UCSD-AML1 (cell line): ENCODE measurements around the gene P2RX2.
A peak's percentile ranks its signal among the peaks of the same experiment; 100 is the strongest.
"Not testable (repeated sequence)": the region's sequence is repeated elsewhere in the genome, so short reads cannot be mapped to it uniquely, and the experiment has no call there.

Experiments used
- DNase-seq: peaks from one replicate; lab custom pipeline; 2025; ENCODE audit not compliant: unreplicated experiment; lab: John Stamatoyannopoulos, UW

Gene P2RX2

DNA sequence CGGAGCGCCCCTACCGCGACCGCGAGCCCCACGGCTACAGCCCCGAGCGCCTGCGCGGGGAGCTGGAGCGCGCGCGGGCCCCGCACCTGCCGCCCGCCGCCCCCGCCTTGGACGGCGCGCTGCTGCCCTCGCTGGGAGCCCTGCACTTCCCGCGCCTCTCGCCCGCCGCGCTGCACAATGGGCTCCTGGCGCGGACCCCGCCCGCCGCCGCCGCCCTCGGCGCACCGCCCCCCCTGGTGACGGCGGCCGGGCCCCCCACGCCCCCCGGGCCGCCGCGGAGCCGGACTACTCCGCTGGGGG lies 35.2 kb upstream of the P2RX2 start:
- no peak for DNase-seq

DNA sequence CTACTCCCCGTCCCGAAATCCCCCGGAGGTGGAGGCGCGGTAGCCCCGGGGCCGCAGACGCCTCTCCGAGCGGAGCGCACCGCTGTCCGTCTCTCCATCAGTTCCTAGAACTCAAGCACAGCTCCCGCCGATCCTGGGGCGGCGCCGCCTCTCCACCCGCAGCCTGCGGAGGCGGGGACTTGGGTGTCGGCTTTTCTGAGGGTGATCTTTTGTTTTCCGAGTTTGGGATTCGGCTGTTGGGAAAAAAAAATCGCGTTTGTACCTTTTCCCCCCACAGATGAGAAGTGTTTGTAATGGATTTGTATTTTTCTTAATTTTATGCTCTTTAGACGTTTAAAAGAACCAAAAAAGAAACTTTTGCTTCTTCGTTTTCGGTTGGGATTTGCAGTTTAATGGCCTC lies 34.8 kb upstream of the P2RX2 start:
- DNase-seq = no peak

DNA sequence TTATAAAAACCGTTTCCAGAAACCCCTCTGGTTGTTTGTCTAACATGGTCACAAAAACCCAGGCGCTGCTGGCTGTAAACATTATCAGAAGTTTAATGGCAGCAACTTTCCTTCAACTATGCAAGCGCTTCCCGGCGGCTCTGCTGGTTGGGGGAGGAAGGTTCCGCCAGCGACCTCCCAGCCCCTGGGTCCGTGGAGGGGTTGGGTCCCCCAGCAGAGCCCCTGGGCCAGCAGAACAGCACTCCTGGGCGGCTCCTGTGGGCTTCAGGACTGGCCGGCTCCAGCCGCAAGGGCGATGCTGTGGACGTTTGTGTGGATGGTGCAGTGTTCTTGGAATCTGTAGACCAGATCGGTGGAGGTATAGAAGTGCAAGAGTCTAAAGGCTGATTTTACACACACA lies 34.1 kb upstream of the P2RX2 start:
- DNase-seq = no peak

DNA sequence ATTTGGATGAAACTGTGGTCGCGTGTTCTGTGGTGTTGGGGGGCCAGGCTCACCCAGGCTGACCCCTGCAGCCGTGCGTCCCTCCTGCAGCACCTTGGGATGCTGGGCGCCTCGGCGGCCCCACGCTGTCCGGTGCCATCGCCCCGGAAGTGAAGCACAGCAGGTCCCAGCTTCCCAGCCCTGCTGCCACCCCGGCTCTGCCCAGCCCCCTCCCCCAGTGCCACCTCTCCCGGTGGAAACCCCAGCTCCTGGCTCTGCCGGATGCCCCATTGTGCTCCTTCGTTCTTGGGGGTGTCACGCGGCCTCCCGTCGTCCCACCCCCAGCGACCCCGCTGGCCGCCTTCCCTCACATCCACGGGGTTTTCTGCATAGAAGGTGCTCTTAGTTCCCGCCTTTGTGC lies 33.4 kb upstream of the P2RX2 start:
- DNase-seq = no peak

DNA sequence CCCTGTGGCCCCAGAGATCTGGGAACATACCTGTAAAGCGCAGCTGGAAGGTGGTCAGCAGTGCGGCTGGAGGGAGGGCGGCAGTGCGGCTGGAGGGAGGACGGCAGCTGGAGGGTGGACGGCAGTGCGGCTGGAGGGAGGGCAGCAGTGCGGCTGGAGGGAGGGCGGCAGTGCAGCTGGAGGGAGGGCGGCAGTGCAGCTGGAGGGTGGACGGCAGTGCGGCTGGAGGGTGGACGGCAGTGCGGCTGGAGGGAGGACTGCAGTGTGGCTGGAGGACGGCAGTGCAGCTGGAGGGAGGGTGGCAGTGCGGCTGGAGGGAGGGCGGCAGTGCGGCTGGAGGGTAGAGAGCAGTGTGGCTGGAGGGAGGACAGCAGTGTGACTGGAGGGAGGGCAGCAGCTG lies 31.6 kb upstream of the P2RX2 start:
- DNase-seq = no peak

DNA sequence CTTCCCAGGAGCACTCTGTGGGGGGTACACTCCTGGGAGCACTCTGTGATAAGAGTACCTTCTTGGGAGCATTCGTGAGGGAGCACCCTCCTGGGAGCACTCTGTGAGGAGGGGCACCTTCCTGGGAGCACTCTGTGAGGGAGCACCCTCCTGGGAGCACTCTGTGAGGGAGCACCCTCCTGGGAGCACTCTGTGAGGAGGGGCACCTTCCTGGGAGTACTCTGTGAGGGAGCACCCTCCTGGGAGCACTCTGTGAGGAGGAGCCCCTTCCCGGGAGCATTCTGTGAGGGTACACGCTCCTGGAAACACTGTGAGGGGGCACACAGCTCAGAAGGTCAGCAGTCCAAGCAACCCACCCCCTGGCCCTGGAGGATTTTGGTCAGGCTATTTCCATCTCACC lies 30.8 kb upstream of the P2RX2 start:
- no peak for DNase-seq

DNA sequence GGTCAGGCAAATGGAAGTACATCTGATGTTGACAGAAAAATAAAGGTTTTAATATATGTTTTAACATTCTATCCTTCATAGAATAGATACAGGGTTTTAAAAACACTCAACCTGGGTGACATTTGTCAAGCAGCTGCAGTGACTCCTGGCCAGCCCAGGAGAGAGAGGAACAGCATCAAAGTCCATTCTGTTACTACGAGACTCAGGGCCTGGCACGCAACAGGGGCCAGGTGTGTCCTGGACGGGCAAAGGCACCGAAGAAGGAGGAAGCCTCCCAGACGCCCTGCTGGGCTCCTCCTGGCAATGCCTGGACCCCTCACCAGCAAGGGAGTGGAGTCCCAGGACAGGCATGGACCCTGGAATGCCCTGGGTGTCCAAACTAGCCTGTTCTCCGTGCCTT lies 30.3 kb upstream of the P2RX2 start:
- DNase-seq = no peak

DNA sequence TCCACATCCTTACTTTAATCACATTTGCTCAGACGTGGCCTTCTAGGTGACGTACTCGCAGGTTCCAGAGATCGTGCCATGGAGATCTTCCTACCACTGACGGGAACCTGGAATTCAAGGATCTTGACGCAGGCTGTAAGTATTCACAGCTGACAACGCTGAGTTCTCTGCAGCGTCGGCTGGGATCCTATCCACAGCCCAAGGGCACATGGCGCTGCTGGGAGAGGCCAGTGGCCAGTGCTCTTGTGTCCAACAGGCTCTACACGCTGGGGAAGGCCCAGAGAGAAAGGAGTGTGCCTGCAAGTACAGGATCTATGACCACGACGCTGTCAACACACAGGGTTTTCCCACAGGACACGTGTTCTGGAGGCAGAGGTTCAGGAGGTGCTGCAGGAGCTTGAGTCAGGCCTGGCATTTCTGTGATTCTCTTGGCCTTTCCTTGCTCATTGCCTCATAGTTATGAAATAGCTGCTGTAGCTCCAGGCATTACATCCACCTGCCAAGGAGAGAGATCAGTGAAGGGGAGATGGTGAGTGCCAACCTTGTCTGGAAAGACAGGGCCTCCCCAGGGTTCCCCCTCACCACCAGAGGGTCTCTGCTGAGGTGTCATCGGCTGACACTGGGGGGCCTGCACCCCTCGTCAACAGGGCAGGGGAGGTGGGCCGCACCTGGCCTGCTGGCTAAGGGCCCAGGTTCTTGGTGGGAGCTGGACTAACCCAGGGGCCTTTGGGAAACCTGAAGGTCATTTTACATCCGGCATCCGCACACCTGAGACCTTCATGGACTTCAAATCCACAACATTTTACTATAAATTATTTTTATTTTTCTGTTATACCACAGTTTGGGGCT lies 29.5 kb upstream of the P2RX2 start:
- no peak for DNase-seq

DNA sequence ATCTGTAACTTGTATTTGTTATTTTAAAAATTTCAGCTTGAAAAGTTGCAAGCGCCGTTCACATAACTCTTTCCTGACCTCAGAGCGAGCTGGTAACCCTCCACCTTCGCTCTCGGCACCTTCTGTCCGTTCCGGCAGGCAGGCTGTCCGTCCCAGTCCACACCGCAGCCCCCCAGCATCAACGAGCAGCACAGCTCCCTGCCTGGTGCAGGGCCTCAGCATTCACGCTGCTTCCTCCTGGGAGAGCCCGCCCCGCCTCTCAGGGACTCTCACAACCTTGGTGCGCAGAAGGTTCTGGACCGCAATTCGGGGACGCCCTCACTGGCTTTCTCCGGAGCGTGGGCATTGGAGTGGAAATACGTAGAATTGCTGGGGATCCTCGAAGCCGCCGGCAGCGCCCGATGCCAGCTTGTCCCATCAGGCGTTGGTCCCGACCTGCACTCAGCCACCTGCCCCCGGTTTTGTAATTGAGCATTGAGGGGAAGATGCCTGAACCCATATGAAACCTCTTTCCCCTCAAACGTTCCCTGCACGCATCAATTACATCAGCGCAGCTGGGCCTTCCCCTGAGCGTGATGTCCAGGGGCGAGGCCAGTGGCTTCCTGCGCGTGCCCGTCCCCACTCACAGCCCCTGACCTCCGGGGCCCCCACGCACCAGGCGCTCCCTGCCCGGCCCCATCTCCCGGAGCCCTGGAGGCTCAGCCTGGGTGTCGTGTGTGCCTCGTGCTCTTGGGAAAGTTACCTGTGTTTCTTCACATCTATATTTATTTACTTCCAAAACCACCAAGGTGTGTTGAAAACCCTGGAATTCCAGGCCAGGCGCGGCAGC lies 27.3 kb upstream of the P2RX2 start:
- no peak for DNase-seq

DNA sequence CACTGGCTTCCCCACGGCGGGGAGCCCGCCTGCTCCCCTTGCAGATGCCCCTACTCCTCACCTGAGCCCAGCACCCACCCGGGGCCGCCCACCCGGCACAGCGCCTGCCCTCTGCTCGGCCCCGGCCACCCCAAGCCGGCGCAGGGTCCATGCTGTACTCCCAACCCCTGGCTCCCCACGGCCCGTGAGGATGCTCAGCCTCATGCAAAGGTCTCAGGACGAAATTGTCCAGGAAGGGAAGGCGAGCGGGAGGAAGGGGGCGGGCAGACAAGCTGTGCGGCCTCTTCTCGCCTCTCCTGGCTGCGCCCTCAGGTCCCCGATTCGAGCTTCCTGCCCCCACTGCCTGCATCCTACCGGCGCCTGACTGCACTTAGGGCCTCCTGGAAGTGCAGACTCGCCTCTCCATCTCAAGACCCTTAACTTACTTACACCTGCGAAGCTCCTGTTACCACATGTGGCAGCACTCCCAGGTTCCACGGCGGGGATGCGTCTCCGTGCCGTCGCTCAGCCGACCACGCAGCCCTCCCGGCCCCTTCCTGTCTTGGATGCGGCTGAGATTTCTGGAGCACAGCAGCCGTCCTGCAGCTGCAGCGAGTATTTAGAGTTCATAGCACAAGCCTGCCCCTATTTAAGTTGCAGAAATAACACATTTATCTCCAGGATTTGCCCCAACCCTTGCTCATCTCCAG lies 26.1 kb upstream of the P2RX2 start:
- DNase-seq = no peak

DNA sequence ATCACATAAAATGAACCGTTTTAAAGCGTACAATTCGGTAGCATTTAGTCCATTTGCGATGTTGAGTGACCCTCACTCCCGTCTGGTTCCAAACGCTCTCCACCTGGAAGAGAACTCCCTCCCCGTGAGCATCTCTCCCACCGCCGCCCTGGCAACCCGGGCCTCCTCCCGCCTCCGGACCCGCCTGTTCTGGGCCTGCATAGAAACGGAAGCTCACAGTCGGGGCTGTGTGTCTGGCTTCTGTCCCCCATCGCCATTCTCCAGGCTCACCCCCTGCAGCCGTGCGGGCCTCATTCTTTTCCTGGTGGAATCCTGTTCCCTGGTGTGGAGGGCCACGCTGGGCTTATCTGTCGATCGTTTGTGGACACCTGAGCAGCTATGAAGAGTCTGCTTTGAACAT lies 25.5 kb upstream of the P2RX2 start:
- no peak for DNase-seq

DNA sequence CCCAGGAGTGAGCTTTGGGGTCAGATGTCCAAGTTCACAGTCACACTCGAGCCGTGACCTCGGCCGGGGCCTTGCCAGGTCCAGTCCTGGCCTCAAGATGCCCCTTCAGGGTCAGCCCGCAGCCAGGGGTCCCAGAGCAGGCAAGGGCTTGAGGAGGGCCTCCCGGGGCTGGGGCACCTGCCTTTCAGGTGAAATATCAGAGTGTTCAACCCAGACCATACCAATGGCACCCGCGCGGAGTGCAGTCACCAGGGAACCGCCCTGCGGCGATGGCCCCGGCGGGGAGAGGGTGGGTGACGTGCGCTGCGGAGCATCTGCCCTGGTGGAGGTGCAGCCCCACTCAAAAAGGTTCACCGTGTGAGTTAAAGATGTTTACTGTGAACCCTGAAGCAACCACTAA lies 25.1 kb upstream of the P2RX2 start:
- DNase-seq = no peak

DNA sequence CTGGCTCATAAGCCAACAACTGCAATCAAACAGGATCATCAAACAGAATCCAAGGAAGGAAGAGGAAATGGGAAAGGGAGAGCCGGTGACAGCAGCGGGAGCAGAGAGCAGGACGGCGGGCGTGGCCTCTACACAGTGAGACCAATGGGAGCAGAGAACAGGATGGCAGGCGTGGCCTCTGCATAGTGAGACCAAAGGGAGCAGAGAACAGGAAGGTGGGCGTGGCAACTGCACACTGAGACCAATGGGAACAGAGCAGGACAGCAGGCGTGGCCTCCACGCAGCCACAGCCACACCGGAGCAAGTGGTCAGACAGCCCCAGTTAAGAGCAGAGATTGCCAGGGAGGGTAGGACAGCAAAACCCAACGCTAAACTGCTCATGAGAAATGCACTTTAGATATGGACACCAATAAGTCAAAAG lies 24.6 kb upstream of the P2RX2 start:
- DNase-seq = peak; percentile 76

DNA sequence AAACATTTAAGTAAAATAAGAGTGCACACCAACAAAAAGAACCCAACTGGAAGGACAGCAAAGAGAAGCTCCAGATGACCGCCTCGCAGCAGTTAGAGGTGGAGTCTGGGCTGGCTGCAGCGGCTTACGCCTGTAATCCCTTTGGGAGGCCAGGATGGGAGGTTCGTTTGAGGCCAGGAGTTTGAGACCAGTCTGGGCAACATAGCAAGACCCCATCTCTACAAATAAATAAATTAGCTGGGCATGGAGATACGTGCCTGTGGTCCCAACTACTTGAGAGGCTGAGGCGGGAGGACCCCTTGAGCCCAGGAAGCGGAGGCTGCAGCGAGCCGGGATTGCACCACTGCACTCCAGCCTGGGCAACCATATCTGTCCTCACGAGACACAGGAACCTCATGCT lies 23.4 kb upstream of the P2RX2 start:
- DNase-seq = no peak

DNA sequence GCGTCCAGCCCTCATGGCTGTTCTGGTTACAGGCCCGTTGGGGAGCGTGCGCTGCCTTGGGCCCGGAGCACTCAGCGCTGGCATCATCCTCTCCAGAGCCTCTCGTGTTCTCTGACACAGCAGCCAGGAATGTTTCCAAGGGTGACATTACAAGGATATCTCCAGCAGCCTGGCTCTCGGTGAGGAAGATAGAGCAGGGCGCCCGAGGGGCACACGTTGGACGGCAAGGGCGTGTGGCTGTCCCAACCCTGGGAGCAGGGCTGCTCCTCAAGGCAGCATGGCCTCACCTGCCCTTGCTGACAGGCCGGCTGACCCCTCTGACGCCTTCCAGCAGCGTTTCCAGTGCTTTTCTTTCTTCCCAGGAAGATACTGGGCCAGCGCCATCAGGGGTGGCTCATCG lies 22.6 kb upstream of the P2RX2 start:
- DNase-seq = no peak

DNA sequence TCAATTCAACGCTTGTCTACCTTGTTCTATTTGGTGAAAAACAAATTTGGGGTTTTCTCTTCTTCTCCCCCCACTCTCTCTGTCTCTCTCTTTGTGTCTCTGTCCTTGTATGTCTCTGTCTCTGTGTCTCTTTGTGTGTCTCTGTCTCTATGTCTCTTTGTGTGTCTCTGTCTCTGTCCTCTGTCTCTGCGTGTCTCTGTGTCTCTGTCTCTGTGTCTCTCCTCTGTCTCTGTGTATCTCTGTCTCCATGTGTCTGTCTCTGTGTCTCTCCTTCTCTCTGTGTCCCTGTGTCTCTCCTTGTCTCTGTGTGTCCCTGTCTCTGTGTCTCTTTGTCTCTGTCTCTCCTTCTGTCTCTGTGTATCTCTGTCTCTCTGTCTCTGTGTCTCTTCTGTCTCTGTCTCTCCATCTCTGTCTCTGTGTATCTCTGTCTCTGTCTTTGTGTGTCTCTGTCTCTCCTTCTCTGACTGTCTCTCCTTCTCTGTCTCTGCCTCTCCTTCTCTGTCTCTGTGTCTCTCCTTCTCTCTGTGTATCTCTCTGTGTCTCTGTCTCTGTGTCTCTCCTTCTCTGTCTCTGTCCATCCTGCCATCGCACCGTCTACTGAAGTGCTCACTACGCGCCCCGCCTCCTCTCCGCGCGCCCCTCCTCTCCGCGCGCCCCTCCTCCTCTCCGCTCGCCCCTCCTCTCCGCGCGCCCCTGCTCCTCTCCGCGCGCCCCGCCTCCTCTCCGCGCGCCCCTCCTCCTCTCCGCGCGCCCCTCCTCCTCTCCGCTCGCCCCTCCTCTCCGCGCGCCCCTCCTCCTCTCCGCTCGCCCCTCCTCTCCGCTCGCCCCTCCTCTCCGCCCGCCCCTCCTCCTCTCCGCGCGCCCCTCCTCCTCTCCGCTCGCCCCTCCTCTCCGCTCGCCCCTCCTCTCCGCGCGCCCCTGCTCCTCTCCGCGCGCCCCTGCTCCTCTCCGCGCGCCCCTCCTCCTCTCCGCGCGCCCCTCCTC lies 21.0 kb upstream of the P2RX2 start:
- DNase-seq = peak; percentile 58

DNA sequence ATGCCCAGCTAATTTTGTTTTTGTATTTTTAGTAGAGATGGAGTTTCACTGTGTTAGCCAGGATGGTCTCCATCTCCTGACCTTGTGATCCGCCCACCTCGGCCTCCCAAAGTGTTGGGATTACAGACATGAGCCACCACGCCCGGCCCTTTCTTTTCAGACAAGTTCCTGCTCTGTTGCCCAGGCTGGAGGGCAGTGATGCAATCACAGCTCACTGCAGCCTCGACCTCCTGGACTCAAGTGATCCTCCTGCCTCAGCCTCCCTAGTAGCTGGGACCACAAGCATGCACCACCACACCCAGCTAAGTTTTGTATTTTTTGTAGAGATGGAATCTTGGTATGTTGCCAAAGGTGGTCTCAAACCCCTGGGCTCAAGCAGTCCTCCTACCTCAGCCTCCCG lies 19.1 kb upstream of the P2RX2 start:
- not testable (repeated sequence) for DNase-seq

DNA sequence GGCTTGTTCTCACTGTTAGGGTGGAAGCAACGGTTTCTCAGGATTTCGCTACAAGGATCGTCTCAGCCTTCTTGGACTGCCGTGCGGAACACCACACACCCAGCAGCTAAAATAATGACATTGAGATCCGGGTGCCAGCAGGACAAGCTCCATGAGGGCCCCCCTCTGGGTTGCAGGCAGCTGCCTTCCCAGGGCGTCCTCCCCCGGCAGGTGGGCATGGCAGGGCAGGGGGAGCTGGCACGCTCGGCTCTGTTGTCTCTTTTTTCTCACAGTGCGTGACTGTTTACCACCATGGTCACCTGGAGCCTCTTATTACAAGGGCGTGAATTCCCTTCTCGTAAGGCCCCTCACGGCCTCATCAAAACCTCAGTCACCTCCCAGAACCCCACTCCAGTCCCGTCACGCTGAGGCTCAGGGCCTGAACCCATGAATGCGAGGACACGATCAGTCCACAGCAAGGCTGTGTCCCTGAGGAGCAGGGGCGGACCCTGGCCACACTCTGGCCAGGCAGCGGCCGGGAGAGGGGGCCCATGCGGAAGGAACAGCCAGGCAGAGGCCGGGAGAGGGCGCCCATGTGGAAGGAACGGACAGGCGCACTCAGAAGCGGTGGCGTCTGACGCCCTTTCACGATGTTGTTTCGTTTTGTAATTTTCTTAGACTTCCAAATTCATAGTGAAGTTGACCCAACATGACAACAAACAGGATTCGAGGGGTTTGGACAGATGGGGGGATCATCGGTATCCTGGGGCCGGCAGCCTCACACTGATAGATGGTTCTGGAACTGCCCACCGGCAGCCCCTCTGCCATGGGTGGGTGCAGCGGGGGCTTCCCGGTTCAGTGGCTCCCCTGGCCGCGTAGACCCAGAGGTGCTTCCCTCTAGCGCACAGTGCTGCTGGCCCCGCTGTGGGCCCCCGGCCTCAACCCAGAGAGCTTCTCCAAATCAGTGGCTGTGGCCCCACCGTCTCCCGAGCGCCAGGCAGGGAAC lies 18.2 kb upstream of the P2RX2 start:
- DNase-seq = peak; percentile 74

DNA sequence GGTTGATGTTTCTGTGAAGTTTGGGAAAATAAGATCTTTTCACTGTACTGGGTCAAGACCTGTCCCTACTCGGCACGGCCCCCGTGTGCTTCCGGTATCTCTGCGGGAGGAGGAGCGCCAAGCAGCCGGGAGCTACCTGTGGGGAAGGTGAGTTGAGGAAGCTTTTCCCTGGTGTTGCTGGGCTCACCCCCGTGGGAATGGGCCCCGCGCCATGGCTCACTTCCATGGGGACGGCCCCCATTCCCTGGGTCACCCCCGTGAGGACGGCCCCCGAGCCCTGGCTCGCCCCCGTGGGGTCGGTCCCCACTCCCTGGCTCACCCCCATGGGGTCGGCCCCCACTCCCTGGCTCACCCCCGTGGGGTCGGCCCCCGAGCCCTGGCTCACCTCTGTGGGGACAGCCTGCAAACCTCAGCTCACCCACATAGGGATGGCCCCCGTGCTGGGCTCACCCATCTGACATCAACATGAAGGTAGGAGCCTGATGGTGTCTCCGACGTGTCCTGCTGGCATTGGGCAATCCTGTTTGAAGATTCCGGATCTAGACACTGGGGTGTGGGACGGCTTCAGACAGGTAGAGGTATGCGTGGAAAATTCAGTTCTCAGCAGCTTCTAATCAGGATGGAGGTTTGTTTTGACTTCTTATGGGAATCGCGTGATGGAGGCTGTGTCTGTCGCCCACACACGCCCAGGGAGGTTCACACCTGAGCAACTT lies 17.2 kb upstream of the P2RX2 start:
- DNase-seq = no peak
